Peyer's patch (tissue), 4 donors: ENCODE results near the gene MICA.

Experiments used
- POLR2A ChIP-seq, 2 donors: fragments of 450-650 bp; IDR thresholded peaks; one replicate each; pipeline ENCODE4 v1.5.1; 2017; ENCODE audit warnings: antibody characterized with exemption in 2 of 2, mild to moderate bottlenecking in 2 of 2, moderate library complexity in 2 of 2
- TF ChIP-seq, protein P1 (sequence below), 6 experiments: fragments of 450-650 bp in 4 of 6; fragments of 200-600 bp in 2 of 6; sonication (generic) in 1 of 6; IDR thresholded peaks; one replicate each; pipeline ENCODE4 v1.5.1; 2017 to 2019; ENCODE audit warnings: antibody characterized with exemption in 6 of 6, mild to moderate bottlenecking in 3 of 6, moderate library complexity in 1 of 6

DNA sequence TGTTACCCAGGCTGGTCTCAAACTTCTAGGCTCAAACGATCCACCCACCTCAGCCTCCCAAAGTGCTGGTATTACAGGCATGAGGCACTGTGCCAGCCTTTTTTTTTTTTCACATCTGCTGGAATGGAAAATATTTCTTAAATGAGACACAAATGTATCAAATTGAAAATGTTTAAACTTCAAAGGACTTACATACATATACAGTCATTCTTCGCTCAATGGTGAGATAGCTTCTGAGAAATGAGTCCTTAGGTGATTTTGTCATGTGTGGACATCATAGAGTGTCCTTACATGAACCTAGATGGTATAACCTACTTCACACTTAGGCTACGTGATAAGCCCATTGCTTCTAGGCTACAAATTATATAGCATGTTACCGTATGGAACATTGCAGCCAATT, 43.1 kb downstream of the MICA start:
- TF ChIP-seq, protein P1, sequence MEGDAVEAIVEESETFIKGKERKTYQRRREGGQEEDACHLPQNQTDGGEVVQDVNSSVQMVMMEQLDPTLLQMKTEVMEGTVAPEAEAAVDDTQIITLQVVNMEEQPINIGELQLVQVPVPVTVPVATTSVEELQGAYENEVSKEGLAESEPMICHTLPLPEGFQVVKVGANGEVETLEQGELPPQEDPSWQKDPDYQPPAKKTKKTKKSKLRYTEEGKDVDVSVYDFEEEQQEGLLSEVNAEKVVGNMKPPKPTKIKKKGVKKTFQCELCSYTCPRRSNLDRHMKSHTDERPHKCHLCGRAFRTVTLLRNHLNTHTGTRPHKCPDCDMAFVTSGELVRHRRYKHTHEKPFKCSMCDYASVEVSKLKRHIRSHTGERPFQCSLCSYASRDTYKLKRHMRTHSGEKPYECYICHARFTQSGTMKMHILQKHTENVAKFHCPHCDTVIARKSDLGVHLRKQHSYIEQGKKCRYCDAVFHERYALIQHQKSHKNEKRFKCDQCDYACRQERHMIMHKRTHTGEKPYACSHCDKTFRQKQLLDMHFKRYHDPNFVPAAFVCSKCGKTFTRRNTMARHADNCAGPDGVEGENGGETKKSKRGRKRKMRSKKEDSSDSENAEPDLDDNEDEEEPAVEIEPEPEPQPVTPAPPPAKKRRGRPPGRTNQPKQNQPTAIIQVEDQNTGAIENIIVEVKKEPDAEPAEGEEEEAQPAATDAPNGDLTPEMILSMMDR (IDR thresholded peaks at IDR 0.05): no peak
- TF ChIP-seq POLR2A (IDR thresholded peaks at IDR 0.05): no peak
